HG03066 (cell line): ENCODE measurements around the gene RNF223.

ENCODE experiments used
- ATAC-seq: cut with Tn5 transposase; IDR thresholded peaks from one replicate; pipeline ENCODE4 v1.9.1; 2021; ENCODE audit warnings: low read depth; ENCODE audit not compliant: unreplicated experiment

RNF223 gene

DNA sequence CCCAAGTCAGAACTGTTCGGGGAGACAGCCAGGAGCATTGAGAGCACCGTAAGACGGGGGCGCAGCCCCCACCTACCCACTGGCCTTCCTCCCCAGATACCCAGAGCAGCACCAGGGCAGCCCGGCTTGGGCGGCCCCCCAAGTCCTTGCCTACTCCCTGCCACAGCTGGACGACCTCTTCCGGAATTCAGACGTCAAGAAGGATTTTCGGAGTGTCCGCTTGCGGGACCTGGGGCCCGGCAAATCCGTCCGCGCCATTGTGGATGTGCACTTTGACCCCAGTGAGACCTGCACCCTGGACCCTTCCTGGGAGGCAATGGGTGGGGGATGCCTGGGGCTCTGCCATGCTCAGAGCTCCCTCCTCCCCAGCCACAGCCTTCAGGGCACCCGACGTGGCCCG is 26.7 kb downstream of the RNF223 start:
- no peak for ATAC-seq

DNA sequence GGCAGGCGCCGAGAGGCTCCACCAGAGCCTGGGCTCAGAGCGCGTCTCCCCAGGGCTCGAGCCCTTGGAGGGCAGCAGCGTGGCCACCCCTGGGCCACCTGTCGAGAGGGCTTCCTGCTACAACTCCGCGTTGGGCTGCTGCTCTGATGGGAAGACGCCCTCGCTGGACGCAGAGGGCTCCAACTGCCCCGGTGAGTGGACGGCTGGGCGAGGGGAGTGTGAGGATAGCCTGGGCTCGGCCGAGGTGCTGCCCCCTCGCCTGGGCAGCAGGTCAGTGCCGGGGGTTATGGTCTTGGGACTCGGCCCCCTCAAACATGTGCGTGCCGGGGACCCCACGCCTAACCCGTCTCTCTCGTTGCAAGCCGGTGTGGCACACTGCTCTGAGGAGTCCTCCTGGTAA is 27.3 kb downstream of the RNF223 start:
- no peak for ATAC-seq

GRCh38 chr1:1046243-1046642 is 27.9 kb downstream of the RNF223 start:
- no peak for ATAC-seq

DNA sequence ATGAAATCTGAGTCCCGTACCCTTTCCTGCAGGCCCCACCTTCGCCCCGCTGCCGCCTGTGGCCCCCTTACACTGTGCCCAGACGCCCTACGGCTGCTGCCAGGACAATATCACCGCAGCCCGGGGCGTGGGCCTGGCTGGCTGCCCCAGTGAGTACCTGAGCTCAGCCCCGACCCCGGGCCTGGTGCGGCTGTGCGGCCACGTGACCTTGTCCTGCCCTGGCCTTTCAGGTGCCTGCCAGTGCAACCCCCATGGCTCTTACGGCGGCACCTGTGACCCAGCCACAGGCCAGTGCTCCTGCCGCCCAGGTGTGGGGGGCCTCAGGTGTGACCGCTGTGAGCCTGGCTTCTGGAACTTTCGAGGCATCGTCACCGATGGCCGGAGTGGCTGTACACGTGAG is 29.0 kb downstream of the RNF223 start:
- no peak for ATAC-seq

DNA sequence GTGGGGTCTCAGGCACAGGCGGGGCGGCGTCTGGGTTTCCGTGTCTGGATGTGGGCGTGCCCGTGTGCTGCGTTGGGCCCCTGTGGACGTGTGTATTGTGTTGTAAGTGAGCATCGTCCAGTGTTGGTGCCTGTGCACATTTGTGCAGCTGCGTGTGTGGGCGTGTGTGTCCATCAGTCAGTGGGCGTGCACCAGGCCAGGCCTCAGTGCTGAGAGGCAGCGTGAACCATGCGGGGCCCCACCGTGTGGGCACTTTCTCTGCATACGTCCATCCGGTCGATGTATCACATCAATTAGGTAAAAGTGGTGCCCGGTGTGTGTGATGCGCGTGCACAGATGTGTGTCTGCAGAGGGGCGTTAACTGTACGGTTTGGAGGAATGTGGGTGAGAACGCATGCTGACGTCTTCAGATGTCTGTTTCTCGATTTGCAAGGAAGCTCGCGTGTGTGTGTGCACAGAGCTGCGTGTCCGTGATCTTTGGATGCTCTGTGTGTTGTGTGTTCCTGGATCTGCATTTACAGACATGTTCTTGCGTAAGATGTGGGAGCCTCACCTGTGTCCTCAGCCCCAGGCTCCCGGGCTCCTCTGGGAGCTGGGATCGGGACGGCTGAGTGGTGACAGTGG is 29.5 kb downstream of the RNF223 start:
- no peak for ATAC-seq

DNA sequence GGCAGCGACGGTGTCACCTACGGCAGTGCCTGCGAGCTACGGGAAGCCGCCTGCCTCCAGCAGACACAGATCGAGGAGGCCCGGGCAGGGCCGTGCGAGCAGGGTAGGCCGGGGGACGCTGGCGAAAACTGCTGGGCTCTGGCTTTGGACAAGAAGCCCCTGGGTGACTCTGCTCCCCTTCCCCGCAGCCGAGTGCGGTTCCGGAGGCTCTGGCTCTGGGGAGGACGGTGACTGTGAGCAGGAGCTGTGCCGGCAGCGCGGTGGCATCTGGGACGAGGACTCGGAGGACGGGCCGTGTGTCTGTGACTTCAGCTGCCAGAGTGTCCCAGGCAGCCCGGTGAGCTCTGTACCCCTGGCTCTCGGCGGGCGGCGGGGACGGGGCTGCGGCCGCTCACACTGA is 30.2 kb downstream of the RNF223 start:
- ATAC-seq, result no peak

DNA sequence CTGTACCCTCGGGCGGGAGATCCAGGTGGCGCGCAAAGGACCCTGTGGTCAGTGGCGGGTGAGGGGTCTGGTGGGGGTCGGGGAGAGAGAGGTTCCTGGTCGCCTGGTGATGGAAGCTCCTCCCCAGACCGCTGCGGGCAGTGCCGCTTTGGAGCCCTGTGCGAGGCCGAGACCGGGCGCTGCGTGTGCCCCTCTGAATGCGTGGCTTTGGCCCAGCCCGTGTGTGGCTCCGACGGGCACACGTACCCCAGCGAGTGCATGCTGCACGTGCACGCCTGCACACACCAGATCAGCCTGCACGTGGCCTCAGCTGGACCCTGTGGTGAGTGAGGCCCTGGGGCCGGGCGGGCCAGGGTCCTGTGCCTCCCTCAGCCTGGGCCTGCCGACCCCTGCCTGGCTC is 30.7 kb downstream of the RNF223 start:
- ATAC-seq, result no peak

DNA sequence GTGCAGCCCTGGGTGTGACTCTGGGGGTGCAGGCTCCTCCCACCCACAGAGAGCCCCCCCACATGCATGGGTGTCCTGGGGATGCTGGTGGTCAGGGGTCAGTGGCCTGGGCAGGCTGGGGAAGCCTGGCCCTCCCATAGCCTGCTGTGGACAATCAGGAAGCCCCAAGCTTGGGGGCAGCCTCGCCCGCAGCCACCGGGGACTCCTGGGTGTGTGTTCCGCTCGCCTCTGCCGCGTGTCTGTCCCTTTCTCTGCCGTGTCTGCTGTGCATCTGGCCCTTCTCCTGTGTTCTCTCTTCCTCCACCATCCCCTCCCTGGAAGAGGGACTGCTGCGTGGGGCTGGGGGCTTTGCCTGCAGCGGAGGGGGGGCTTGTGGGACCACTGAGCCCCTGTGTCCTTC is 31.3 kb downstream of the RNF223 start:
- no peak for ATAC-seq

DNA sequence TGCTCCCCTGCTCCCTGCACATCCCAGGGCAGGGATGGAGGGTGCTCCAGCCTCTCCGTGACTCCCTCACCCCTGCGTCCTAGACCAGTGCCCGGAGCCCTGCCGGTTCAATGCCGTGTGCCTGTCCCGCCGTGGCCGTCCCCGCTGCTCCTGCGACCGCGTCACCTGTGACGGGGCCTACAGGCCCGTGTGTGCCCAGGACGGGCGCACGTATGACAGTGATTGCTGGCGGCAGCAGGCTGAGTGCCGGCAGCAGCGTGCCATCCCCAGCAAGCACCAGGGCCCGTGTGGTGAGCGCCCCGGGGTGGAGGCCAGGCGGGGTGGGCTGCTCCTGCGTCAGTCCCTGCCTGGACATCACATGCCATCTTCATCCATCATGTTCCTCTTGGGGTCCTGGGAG is 32.2 kb downstream of the RNF223 start:
- ATAC-seq, result no peak

DNA sequence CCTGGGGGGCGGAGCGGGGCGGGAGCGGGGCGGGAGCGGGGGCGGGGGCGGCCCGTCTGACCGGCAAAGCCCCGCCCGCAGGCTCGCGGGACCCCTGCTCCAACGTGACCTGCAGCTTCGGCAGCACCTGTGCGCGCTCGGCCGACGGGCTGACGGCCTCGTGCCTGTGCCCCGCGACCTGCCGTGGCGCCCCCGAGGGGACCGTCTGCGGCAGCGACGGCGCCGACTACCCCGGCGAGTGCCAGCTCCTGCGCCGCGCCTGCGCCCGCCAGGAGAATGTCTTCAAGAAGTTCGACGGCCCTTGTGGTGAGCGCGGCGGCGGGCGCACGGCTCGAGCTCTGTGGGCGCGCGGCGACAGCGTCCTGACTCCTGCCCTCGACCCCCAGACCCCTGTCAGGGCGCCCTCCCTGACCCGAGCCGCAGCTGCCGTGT is 33.0 kb downstream of the RNF223 start:
- ATAC-seq, result no peak

GRCh38 chr1:1040004-1040991 is 33.8 kb downstream of the RNF223 start:
- no peak for ATAC-seq

DNA sequence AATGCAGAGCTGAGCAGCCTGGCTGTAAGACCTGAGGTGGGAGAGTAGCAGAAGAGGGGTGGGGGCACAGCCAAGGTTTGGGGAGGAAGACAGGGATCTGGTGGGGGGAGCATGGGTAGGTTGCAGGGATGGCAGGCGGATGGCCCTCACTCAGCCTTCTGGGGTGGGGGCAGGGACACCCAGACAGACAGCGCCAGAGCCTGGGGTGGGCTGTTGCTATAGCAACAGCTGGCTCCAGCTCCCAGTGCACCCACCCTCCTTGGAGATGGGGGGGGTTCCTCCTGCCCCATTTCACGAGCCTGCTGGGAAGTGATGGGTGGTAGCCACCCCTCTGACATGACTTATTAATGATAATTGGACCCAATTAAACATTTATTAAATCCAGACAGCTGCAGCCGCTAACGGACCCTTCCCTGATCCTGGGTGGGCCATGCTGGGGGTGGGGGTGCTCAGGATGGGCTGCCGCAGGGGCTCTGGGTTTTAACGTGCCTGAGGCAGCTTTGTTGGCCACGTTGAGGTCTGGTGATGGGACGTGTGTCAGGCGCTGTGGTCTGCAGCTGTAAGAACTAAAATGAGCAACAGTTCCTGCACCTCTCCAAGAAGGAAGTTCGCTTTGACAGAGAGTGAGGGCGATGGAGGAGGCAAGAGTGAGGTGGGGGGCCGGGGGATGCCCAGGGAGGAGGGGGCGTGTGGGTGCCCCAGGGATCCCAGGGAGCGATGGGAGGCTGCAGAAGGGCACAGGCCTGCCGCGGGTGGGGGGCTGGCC is 34.8 kb downstream of the RNF223 start:
- ATAC-seq, result no peak

DNA sequence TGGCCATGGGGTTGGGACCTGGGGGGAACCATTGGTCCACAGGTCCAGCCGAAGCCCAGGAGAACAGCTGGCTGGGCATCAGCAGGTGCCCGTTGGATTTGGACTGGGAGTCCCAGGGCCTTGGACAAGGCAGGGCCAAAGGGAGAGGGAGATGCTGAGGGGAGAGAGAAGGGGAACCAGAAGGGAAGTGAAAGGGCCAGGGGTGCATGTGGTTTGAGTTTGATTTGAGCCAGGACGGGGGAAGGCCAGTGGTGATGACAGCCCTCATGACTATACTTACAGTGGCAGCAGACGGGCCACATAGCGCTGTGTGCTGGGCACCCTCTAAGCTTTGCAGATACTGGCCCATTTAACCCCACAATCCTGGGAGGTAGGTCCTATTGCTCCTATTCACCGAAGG is 35.4 kb downstream of the RNF223 start:
- ATAC-seq, result no peak

GRCh38 chr1:1037366-1038327 is 36.5 kb downstream of the RNF223 start:
- no peak for ATAC-seq

DNA sequence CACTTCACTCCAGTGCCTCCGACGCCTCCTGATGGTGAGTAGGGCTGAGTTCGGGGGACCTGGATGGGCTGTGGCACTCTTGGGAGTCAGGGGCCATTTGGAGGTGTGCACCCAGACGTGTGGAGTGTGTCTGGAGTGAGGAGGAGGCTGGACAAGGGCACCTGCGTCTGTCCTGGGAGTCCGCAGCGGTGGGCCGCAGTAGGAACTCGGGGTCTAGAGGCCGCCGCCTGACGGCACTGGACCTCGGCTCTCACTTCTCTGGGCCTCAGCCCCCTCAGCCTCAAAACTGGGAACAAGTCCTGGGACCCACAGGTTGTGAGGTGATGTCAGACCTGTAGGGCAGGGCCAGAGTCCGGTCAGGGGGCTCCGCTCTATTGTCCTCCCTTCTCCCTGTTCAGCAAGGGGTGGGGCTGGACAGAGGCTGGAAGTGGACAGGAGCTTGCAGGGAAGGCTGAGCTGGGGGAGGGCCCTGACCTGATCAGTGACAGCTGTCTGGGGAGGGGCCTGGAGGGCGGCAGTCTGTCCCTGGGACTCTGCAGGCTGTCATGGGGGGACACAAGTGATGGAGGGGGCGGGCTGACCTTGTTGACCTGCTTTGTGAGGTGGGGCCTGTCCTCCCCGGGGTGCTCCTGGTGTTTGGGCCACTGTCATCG is 38.7 kb downstream of the RNF223 start:
- ATAC-seq, result no peak

DNA sequence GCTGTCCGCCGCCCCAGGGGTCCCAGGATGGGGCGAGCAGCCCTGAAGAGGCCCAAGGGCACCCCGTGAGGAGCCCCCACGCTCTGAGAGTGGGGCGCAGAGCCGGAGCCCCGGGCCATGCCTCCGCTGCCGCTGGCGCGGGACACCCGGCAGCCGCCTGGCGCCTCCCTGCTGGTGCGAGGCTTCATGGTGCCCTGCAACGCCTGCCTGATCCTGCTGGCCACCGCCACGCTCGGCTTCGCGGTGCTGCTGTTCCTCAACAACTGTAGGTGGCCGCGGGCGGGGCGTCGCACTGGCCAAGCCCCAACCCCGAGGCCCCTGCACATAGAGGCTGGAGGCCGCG is 39.7 kb downstream of the RNF223 start:
- no peak for ATAC-seq

DNA sequence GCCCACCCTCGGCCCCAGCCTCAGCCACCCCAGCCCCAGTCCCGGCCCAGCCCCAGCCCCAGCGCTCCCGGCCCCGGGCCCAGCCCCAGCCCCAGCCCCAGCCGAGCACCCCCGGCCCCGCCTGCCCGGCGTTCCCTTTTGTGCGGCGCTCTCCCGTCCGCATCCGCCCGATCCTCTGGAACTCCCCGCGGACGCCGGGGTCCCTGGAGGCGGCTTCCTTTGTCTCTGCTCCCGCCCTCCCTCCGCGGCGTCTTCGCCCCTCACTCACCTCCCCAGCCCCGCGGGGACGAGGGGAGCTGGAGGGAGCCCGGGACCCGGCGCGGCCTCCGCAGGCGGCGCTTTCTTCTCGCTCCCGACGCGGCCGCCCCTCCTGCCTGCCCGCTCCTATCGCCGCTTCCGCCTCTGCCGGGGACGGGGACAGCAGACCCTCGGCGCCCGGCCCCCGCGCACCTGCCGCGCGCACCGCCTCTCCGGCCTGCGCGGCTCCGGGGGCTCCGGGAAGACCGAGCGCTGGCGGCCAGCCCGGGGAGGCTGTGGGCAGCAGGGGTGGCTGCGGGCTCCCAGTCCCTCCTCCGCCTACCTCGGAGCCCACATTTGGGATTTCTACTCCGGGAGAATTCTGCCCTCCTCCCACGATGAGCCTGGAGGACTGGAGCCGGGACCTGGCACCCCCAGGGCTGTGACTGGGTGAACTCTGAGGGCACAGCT is 40.2 kb downstream of the RNF223 start:
- ATAC-seq, result no peak

- peak; percentile 83 for ATAC-seq
Measured at GRCh38 chr1:1033009-1033587, 41.0 kb downstream of the RNF223 start.

DNA sequence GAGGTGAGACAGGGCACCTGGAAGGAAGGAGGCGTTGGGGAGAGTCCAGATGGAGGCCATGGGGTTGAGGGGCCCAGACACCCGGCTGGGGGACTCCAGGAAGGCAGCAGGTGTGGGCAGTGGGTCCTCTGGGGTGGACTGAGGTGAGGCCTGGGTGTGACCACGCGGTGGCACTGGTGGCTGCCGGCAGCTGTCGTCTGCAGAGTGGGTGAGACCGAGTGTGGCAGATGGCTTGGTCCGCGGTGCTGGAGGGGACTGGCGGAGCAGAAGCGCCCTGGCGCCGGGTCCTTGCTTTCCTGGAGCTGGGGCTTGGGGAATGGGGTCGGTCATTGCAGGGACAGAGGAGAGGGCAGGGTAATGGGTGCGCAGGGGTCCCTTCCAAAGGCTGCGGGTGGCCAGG is 41.7 kb downstream of the RNF223 start:
- no peak for ATAC-seq
